ENCODE measurements around the gene DNASE2B.

DNASE2B gene

DNA sequence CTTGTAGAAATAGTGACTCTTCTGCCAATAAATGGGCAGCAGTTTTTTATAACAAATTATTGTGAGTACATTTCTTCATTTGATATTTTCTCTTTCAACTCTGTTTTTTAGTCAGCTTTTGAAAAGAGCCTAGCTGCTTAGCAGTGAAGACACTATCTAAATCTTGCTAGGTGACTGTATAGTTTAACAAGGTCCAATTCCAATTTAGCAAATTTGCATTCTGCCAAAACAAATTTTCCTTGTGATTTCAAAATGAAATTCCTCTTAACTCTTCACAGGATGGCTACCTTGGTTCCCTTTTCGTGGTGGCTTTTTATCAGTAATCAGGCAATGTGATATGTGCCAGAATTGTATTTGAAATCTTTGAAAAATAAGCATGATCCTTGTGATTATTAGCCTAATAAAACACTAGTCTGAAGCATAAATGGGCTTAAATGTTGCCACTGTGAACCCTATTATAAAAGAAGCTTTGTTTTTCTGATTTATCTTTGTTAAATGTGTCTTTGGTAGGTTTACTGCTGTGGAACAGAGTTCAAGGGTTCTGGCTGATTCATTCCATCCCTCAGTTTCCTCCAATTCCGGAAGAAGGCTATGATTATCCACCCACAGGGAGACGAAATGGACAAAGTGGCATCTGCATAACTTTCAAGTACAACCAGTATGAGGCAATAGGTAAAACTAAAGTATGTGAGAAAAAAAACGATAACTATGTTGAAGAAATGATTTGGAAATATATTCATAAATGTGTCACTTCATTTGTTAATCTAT, 12.2 kb downstream of the DNASE2B start:
- TF ChIP-seq, protein P1, sequence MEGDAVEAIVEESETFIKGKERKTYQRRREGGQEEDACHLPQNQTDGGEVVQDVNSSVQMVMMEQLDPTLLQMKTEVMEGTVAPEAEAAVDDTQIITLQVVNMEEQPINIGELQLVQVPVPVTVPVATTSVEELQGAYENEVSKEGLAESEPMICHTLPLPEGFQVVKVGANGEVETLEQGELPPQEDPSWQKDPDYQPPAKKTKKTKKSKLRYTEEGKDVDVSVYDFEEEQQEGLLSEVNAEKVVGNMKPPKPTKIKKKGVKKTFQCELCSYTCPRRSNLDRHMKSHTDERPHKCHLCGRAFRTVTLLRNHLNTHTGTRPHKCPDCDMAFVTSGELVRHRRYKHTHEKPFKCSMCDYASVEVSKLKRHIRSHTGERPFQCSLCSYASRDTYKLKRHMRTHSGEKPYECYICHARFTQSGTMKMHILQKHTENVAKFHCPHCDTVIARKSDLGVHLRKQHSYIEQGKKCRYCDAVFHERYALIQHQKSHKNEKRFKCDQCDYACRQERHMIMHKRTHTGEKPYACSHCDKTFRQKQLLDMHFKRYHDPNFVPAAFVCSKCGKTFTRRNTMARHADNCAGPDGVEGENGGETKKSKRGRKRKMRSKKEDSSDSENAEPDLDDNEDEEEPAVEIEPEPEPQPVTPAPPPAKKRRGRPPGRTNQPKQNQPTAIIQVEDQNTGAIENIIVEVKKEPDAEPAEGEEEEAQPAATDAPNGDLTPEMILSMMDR (IDR thresholded peaks at IDR 0.05; ENCODE audit: unreplicated experiment in 3 of 3): no peak
- H3K27me3 Mint-ChIP-seq (ENCODE audit: low read depth): no peaks in the 10 kb centered on the region
- no peak overlapping the region for H3K4me3 Mint-ChIP-seq
- H3K4me1 Mint-ChIP-seq: no peaks in the 10 kb centered on the region
- H3K36me3 Mint-ChIP-seq (ENCODE audit: low read depth): no peaks in the 10 kb centered on the region
- no peak overlapping the region for H3K27ac Mint-ChIP-seq
- no peaks in the 10 kb centered on the region for H3K9me3 Mint-ChIP-seq

DNA sequence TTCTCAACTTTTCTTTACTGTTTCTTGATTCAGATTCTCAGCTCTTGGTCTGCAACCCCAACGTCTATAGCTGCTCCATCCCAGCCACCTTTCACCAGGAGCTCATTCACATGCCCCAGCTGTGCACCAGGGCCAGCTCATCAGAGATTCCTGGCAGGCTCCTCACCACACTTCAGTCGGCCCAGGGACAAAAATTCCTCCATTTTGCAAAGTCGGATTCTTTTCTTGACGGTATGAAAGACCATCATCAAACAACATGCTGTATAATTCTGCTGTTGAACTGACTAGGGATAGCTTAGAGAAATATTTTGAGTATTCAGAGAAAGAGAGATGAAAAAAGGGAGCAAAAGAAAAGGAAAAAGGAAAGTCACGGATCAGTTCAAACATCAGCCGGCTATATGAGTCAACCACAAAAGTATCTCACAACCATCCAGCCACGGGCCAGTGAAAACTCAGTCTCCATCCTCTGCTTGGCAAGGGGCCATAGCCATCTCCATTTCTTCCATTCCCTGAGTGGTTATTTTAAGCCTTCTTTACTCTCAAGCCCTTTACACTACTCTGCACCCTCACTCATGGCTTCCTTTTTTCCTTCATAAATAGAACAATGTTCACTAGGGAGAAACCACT, 14.1 kb downstream of the DNASE2B start:
- TF ChIP-seq, protein P1 (IDR thresholded peaks at IDR 0.05; ENCODE audit: unreplicated experiment in 3 of 3): no peak
- Mint-ChIP-seq H3K4me1 (no peaks in the 10 kb centered on the region), H3K36me3 (ENCODE audit: low read depth) (no peaks in the 10 kb centered on the region), H3K27ac (no peak overlapping the region), H3K9me3 (no peaks in the 10 kb centered on the region), H3K27me3 (ENCODE audit: low read depth) (no peaks in the 10 kb centered on the region), H3K4me3 (no peak overlapping the region)

DNA sequence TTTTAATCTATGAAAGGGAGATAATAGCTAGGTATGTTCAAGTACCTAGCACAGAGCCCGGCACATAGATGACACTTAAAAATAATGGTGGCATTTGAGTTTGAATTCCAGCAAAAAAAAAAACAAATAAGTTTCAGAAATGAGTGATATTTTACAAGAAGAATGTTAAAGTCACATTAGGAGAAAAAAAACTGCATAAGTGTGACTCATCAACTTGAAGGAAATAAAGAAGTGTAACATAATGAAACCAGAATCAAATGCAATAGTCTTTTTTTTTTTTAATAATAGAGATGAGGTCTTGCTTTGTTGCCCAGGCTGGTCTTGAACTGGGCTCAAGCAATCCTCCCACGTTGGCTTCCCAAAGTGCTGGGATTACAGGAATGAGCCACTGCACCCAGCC, 17.1 kb downstream of the DNASE2B start:
- Mint-ChIP-seq H3K27ac (no peak overlapping the region), H3K4me1 (no peaks in the 10 kb centered on the region), H3K4me3 (no peak overlapping the region), H3K27me3 (ENCODE audit: low read depth) (no peaks in the 10 kb centered on the region), H3K9me3 (no peaks in the 10 kb centered on the region), H3K36me3 (ENCODE audit: low read depth) (no peaks in the 10 kb centered on the region)
- TF ChIP-seq, protein P1 (IDR thresholded peaks at IDR 0.05; ENCODE audit: unreplicated experiment in 3 of 3): no peak

DNA sequence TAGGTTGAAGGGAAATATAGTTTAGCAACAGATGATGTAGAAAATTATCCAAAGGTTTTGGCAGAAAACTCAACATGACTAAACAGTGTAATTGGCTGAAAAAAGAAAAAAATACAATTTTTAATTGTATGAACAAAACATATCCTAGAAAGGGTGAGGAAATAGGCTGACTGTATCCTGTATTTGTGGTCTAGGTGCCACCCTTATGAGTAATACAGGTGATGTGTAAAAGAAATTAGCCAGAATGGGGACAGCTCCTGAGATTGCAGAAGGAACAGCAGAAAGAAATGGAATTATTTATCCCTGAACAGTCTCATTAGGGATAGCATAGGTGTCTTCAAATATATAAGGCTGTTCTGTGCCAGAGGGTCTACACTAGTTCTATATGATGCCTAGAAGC, 24.6 kb downstream of the DNASE2B start:
- TF ChIP-seq, protein P1 (IDR thresholded peaks at IDR 0.05; ENCODE audit: unreplicated experiment in 3 of 3): no peak
- H3K9me3 Mint-ChIP-seq: no peaks in the 10 kb centered on the region
- no peaks in the 10 kb centered on the region for H3K27me3 Mint-ChIP-seq (ENCODE audit: low read depth)
- no peak overlapping the region for H3K27ac Mint-ChIP-seq
- H3K36me3 Mint-ChIP-seq (ENCODE audit: low read depth): no peaks in the 10 kb centered on the region
- no peak overlapping the region for H3K4me3 Mint-ChIP-seq
- no peaks in the 10 kb centered on the region for H3K4me1 Mint-ChIP-seq

DNA sequence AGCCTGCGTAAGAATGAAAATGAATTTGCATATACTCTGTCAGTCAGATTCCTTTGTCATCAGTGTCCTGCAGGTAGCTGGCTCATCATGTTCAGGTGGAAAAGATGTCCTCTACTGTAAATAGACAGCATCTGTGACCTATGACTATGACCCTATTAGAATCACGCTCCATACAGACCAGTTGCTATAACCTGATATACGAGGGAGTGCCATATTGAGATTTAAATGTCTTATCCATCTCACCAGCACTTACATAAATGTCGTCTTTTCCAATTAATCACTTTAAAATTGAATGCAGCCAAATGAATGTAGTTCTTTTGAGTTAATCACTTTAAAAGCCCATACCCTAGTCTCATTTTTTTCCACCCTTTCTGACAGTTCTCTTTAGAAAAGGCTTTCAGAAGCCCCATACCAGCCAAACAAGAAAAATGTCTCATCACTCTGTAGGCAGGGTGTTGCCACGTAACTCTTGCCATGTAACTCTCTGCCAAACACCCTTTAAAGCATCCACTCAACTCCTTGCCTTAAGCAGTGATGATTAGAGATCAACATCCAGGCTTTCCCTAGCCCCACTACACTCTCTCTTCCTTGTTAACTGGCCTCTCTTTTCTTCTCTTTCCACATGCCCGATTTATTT, 26.3 kb downstream of the DNASE2B start:
- Mint-ChIP-seq H3K27ac (no peak overlapping the region), H3K36me3 (ENCODE audit: low read depth) (no peaks in the 10 kb centered on the region), H3K9me3 (peaks cover 1% of the 10 kb centered on the region), H3K4me1 (no peaks in the 10 kb centered on the region), H3K4me3 (no peak overlapping the region), H3K27me3 (ENCODE audit: low read depth) (no peaks in the 10 kb centered on the region)
- TF ChIP-seq, protein P1 (IDR thresholded peaks at IDR 0.05; ENCODE audit: unreplicated experiment in 3 of 3): no peak
